NCI-H1417 (cell line): ENCODE data around the gene RNH1.
"Not testable (repeated sequence)": the region's sequence is repeated elsewhere in the genome, so short reads cannot be mapped to it uniquely, and the experiment has no call there.

Source experiments
- DNase-seq, 3 experiments: peaks; one replicate each; lab custom pipeline; 2025; lab: John Stamatoyannopoulos, UW

The RNH1 gene

GRCh38 chr11:477052-477715 is 29.9 kb downstream of the RNH1 start:
- DNase-seq, result no peak

GRCh38 chr11:476416-476815 is 30.6 kb downstream of the RNH1 start:
- no peak for DNase-seq

DNA sequence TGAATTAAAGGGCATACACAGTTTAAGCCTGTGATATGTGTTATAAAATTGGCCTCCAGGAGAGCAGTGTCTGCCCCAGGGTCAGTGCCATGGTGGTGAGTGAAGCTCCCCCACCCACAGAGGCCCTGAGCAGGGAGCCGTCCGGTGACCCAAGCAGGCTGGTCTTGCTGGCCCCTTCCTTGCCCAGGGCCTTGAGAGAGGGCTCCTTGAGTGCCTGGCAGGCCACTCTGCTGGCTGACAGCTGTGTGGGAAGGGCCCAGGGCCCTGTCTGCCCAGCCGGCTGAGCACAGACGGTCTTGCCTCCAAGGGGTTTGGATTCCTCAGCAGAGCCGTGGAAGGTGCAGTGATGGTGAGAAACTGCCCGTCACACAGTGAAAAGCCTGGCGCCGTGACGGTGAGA is 31.1 kb downstream of the RNH1 start:
- no peak for DNase-seq

DNA sequence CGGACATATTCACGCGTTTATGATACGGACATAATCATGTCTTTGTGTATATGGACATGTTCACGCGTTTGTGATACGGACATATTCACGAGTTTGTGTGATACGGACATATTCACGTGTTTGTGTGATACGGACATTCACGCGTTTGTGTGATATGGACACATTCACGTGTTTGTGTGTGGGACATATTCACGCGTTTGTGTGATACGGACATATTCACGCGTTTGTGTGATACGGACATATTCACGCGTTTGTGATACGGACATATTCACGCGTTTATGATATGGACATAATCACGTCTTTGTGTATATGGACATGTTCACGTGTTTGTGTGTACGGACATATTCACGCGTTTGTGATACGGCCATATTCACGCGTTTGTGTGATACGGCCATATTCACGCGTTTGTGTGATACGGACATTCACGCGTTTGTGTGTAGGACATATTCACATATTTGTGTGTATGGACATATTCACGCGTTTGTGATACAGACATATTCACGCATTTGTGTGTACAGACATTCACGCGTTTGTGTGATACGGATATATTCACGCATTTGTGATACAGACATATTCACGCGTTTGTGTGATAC is 32.0 kb downstream of the RNH1 start:
- DNase-seq, result no peak

GRCh38 chr11:473962-474785 is 32.9 kb downstream of the RNH1 start:
- DNase-seq, result no peak

DNA sequence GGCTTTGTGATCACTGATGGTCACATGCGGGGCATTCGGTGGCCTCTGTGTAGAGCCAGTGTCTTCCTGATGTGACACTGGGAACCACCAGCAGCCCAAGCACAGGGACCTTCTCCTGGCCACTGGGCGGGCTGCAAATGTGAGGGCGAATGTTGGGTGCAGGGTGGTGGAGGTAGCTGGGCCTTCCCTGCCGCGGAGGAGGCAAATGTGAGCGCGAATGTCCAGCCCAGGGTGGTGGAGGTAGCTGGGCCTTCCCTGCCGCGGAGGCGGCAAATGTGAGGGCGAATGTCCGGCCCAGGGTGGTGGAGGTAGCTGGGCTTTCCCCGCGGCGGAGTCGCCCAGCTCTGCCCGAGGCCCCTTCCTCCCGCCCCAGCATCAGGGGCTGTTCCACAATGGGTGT is 33.6 kb downstream of the RNH1 start:
- no peak for DNase-seq

DNA sequence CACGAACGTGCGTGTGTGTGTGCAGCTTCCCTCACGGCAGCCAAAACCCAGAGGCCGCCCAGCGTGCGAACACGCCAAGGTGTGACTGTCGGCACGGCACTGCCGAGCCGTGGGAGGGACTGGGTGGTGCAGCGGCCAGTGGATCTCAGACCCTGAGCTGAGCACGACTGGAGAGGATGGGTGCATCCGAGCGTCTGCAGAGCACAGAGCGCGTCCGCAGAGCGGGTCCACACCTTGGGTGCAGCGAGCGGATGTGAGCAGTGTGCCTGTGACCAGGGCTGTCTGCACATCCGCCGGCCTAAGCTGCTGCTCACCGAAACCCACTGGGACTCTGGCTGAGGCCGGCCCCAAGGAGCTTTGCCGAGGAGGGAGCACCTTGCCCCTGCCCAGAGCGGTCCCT is 34.2 kb downstream of the RNH1 start:
- DNase-seq, result no peak

GRCh38 chr11:472272-472671 is 34.8 kb downstream of the RNH1 start:
- DNase-seq, result no peak

GRCh38 chr11:471468-472145 is 35.4 kb downstream of the RNH1 start:
- no peak for DNase-seq

- DNase-seq, result no peak
These were observed 37.1 kb downstream of the RNH1 start for GRCh38 chr11:469684-470560.

DNA sequence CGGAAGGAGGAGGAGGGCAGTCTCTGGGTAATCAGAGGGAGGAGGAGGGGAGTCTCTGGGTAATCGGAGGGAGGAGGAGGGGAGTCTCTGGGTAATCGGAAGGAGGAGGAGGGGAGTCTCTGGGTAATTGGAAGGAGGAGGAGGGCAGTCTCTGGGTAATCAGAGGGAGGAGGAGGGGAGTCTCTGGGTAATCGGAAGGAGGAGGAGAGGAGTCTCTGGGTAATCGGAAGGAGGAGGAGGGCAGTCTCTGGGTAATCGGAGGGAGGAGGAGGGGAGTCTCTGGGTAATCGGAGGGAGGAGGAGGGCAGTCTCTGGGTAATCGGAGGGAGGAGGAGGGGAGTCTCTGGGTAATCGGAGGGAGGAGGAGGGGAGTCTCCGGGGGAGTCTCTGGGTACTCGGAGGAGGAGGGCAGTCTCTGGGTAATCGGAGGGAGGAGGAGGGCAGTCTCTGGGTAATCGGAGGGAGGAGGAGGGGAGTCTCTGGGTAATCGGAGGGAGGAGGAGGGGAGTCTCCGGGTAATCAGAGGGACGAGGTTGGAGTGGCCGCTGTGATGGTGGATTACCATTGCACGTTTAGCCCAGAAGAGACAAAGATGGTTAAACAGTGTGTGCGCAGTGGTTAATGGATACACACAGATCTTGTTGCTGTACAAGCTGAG is 37.9 kb downstream of the RNH1 start:
- DNase-seq, result not testable (repeated sequence)

GRCh38 chr11:468493-468892 is 38.5 kb downstream of the RNH1 start:
- no peak for DNase-seq

- no peak for DNase-seq
These were observed 39.0 kb downstream of the RNH1 start for GRCh38 chr11:468036-468435.

- DNase-seq, result no peak
These were observed 41.0 kb downstream of the RNH1 start for GRCh38 chr11:465896-466530.

DNA sequence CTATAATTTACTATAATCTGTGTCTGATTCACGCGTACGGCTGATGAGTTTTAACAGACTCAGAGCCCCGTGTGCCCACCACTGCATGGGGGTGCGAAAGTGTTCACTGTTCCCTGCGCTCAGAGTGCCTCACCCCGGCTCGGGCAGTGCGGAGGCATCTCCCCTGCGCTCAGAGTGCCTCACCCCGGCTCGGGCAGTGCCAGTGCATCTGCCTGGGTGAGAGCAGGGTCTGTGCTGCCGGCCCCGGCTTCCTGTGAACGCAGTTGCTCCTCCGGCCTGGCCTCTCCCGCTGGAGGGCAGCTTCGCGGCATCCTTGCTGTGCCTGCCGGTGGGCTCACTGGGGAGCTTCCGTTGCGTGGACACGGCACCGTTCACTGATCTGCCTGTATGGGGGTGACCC is 42.7 kb downstream of the RNH1 start:
- DNase-seq, result no peak

GRCh38 chr11:462107-462890 is 44.7 kb downstream of the RNH1 start:
- DNase-seq, result no peak

GRCh38 chr11:461626-462025 is 45.4 kb downstream of the RNH1 start:
- no peak for DNase-seq

GRCh38 chr11:460331-461199 is 46.5 kb downstream of the RNH1 start:
- DNase-seq, result no peak
